AG09319 (cell line): ENCODE data around the gene FBXO45.
"Not testable (repeated sequence)": the region's sequence is repeated elsewhere in the genome, so short reads cannot be mapped to it uniquely, and the experiment has no call there.

Experiments used
- DNase-seq: peaks from one replicate; pipeline ENCODE4 v3.0.0-alpha.2; 2010; ENCODE audit warnings: low read depth; ENCODE audit errors: extremely low read depth
- TF ChIP-seq, protein P1 (sequence below): IDR thresholded peaks from 2 replicates; pipeline ENCODE4 v1.5.1; 2011; ENCODE audit warnings: low read depth, mild to moderate bottlenecking, inconsistent platforms, low read length, moderate library complexity

The FBXO45 gene

DNA sequence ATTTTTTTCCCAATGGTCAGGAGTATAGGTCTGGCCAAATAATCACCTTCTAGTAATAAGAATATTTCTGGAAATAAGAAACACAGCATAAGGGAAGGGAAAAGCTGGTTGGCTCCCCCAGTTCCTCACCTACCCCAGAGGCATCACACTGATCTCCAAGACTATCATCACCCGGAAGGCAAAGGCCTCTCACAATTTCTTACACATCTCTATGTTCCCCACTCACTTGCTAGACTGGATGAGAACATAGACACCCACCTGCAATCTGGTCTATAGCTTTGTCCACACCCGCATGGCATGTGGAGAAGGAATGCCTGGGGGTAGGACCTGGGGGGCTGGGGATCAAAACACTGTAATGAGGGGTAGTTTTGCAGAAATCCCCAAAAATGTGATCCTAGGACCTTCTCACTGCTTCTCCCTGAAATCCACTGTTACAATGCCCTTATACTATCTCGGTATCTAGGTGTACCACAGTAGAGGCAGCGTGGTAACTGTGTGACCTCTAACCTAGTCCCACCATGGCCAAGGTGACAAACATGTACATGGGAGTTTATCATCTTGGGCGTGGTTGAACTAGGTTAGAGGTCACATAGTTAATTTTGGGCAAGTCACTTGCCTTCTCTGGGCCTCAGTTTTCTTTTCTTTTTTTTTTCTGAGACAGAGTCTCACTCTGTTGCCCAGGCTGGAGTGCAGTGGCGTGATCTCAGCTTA, 41.5 kb downstream of the FBXO45 start:
- TF ChIP-seq, protein P1, sequence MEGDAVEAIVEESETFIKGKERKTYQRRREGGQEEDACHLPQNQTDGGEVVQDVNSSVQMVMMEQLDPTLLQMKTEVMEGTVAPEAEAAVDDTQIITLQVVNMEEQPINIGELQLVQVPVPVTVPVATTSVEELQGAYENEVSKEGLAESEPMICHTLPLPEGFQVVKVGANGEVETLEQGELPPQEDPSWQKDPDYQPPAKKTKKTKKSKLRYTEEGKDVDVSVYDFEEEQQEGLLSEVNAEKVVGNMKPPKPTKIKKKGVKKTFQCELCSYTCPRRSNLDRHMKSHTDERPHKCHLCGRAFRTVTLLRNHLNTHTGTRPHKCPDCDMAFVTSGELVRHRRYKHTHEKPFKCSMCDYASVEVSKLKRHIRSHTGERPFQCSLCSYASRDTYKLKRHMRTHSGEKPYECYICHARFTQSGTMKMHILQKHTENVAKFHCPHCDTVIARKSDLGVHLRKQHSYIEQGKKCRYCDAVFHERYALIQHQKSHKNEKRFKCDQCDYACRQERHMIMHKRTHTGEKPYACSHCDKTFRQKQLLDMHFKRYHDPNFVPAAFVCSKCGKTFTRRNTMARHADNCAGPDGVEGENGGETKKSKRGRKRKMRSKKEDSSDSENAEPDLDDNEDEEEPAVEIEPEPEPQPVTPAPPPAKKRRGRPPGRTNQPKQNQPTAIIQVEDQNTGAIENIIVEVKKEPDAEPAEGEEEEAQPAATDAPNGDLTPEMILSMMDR = no peak
- DNase-seq = no peak

DNA sequence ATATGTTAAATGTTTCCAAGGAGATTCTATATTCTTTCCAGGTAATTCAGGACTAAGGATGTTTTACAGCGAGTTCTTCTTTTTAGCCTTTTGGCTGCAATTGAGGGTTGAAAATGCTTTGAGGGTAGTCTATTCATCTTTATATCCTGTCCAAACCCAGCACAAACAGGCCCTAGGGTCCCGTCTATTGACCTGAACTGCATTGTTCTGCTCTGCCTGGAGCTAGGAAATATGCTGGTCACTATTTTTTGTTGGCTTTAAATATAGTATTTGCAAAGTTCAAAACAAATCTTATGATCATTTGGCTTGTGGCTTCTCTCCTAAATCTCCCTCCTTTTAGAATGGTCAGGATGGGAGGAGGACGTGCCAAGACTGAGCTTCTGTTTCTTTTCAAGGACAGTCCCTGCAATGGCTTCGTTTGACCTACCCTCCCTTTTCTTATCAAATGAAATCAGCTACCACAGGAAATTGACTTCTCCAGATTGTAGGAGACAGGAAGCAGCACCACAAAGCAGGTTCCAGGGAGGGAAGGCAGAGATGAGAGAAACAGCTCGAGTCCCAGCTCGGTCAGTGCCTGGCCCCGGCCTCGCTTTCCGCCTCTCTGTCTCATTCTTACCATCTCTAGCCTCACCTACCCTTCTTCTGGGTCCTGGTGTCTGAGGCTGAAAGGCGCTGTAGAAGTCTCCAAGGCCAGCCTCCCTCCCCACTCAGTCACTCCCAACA, 43.5 kb downstream of the FBXO45 start:
- no peak for DNase-seq
- TF ChIP-seq, protein P1 = no peak

DNA sequence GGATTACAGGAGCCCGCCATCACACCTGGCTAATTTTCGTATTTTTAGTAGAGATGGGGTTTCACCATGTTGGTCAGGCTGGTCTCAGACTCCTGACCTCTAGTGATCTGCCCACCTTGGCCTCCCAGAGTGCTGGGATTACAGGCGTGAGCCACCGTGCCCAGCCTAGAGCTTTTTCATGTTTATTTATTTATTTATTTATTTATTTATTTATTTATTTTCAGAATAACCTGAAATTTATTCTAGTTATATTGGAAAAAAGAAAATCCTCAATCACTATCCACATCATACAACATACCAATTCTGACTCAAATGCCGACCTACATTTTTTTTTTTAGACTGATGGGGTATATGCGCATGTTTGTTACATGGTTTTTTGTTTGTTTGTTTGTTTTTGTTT, 46.8 kb downstream of the FBXO45 start:
- DNase-seq = not testable (repeated sequence)

GRCh38 chr3:196617256-196617655, 48.8 kb downstream of the FBXO45 start:
- TF ChIP-seq, protein P1 = no peak

GRCh38 chr3:196619223-196619622, 50.8 kb downstream of the FBXO45 start:
- no peak for DNase-seq
- TF ChIP-seq, protein P1 = no peak

More at GRCh38 chr3:196617256-196617655, 48.8 kb downstream of the FBXO45 start:
- no peak for DNase-seq

- DNase-seq = not testable (repeated sequence)
Measured at GRCh38 chr3:196619627-196620026, 51.2 kb downstream of the FBXO45 start.

GRCh38 chr3:196620161-196620604, 51.7 kb downstream of the FBXO45 start:
- DNase-seq = no peak
- TF ChIP-seq, protein P1 = no peak

GRCh38 chr3:196620684-196621083, 52.2 kb downstream of the FBXO45 start:
- DNase-seq = no peak
- TF ChIP-seq, protein P1 = no peak
